GM12878 (cell line): ENCODE measurements around the gene GPR171. TPM values are rescaled to one million over a fixed set of nuclear protein-coding genes. Genes with fewer than 3 reads are reported as not detected.

Experiments
- ATF7 ChIP-seq: fragments of 450-650 bp; IDR thresholded peaks from 2 replicates; pipeline ENCODE4 v1.6.1; 2016; ENCODE audit warnings: low read depth, mild to moderate bottlenecking
- CBFB ChIP-seq: IDR thresholded peaks from 2 replicates; pipeline ENCODE4 v1.6.1; 2016; ENCODE audit warnings: antibody characterized with exemption, low read depth
- CREB1 ChIP-seq: IDR thresholded peaks from 2 replicates; pipeline ENCODE4 v1.6.1; 2012; ENCODE audit warnings: low read depth, mild to moderate bottlenecking, inconsistent platforms
- EP300 ChIP-seq, 2 experiments: fragments of 150-350 bp in 1 of 2; IDR thresholded peaks; 2 replicates each; pipeline ENCODE4 v1.6.1; 2011 to 2012; ENCODE audit warnings: low read depth in 2 of 2, low read length in 2 of 2, borderline replicate concordance in 1 of 2, improper control_type of control experiment in 1 of 2, inconsistent platforms in 1 of 2; ENCODE audit not compliant: control insufficient read depth in 1 of 2
- ESRRA ChIP-seq: IDR thresholded peaks from 2 replicates; pipeline ENCODE4 v1.6.1; 2012; ENCODE audit warnings: mild to moderate bottlenecking, low read length, improper control_type of control experiment
- FOXM1 ChIP-seq: IDR thresholded peaks from 2 replicates; pipeline ENCODE4 v1.6.1; 2012; ENCODE audit warnings: low read depth, mild to moderate bottlenecking, inconsistent platforms, low read length, moderate library complexity
- HDAC6 ChIP-seq: fragments of 200-600 bp; sonication (generic); IDR thresholded peaks from one replicate; pipeline ENCODE4 v1.8.0; 2017; ENCODE audit warnings: antibody characterized with exemption; ENCODE audit not compliant: unreplicated experiment
- IKZF1 ChIP-seq: fragments of 450-650 bp; conservative IDR thresholded peaks from 2 replicates; pipeline ENCODE4 v1.6.1; 2017; ENCODE audit warnings: antibody characterized with exemption, mild to moderate bottlenecking
- IKZF2 ChIP-seq, 2 experiments: fragments of 450-650 bp; IDR thresholded peaks; 2 replicates each; pipeline ENCODE4 v1.6.1; 2017; ENCODE audit warnings: mild to moderate bottlenecking in 2 of 2, moderate library complexity in 2 of 2
- MEF2A ChIP-seq: IDR thresholded peaks from 2 replicates; pipeline ENCODE4 v1.6.1; 2011; ENCODE audit warnings: low read depth, mild to moderate bottlenecking, low read length, moderate library complexity; ENCODE audit not compliant: insufficient read depth
- MYB ChIP-seq: fragments of 150-350 bp; IDR thresholded peaks from 2 replicates; pipeline ENCODE4 v1.6.1; 2014; ENCODE audit warnings: mild to moderate bottlenecking, low read depth, low read length, borderline replicate concordance
- NFYA ChIP-seq: IDR thresholded peaks from 2 replicates; pipeline ENCODE4 v1.6.1; 2011; ENCODE audit warnings: low read depth, mild to moderate bottlenecking, low read length, improper control_type of control experiment, borderline replicate concordance
- NFYB ChIP-seq: IDR thresholded peaks from 2 replicates; pipeline ENCODE4 v1.6.1; 2011; ENCODE audit warnings: low read depth, mild to moderate bottlenecking, low read length, improper control_type of control experiment, moderate library complexity; ENCODE audit not compliant: insufficient read depth
- PAX5 ChIP-seq: IDR thresholded peaks from 2 replicates; pipeline ENCODE4 v1.6.1; 2011; ENCODE audit warnings: low read depth, low read length, borderline replicate concordance
- RUNX3 ChIP-seq: IDR thresholded peaks from 2 replicates; pipeline ENCODE4 v1.6.1; 2012; ENCODE audit warnings: low read length, inconsistent platforms
- polyA plus RNA-seq, 11 experiments: library from polyadenylated mRNA; depleted of rRNA in 4 of 11; unstranded in 6 of 11; stranded (reverse) in 5 of 11; fragments of >200 nt; fragmentation: Nextera tagmentation in 4 of 11; fragmentation: Illumina TruSeq in 1 of 11; extraction: Ambion mirVana in 4 of 11; extraction: Trizol in 1 of 11; gene quantifications; 1 replicate in 1 of 11; 2 replicates in 10 of 11; pipeline versions ENCODE4 v1.2.1 to v1.2.3, GENCODE V29; 2011 to 2016; ENCODE audit warnings: inconsistent platforms in 2 of 11, missing spikeins in 2 of 11, low read depth in 1 of 11
- total RNA-seq, 4 experiments: library from RNA; depleted of rRNA in 3 of 4; stranded (reverse); fragments of >200 nt in 3 of 4; fragmentation: Illumina TruSeq in 1 of 4; extraction: Trizol in 1 of 4; gene quantifications; 2 replicates each; pipeline versions ENCODE4 v1.2.1 to v1.2.3, GENCODE V29; 2013 to 2021
- TF ChIP-seq, protein P1 (sequence below): fragments of 450-650 bp; IDR thresholded peaks from 2 replicates; pipeline ENCODE4 v1.6.1; 2017; ENCODE audit warnings: mild to moderate bottlenecking, low read depth, inconsistent platforms; ENCODE audit not compliant: poor library complexity, severe bottlenecking
- TF ChIP-seq, protein P2 (sequence below): fragments of 150-350 bp; IDR thresholded peaks from 2 replicates; pipeline ENCODE4 v1.6.1; 2014; ENCODE audit warnings: mild to moderate bottlenecking, low read depth, low read length

GPR171 gene
- total and polyA plus RNA-seq, 10 of the 15 experiments (the other 5 are each of a cell fraction or from before 2014, with no cell fraction given) = 0.05 to 0.07 TPM; not detected in 8

DNA sequence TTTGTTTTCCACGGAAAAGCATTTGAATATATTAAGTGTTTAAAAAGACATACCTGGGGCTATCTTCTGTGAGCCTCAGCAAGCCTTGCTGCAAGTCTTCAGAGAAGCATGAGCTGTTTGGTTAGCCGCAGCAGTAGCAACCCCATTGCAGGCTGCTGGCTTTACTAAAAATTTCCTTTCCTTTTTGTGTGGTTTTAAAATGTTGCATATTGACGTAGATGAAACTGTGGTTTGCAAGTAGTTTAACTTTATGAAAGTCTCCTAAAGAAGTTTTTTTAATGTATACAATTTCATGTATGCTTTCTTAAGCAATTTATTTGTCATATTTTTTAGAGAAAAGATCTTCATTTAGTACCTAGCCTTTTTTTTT is at the start of gene GPR171 (continued):
- TF ChIP-seq, protein P1, sequence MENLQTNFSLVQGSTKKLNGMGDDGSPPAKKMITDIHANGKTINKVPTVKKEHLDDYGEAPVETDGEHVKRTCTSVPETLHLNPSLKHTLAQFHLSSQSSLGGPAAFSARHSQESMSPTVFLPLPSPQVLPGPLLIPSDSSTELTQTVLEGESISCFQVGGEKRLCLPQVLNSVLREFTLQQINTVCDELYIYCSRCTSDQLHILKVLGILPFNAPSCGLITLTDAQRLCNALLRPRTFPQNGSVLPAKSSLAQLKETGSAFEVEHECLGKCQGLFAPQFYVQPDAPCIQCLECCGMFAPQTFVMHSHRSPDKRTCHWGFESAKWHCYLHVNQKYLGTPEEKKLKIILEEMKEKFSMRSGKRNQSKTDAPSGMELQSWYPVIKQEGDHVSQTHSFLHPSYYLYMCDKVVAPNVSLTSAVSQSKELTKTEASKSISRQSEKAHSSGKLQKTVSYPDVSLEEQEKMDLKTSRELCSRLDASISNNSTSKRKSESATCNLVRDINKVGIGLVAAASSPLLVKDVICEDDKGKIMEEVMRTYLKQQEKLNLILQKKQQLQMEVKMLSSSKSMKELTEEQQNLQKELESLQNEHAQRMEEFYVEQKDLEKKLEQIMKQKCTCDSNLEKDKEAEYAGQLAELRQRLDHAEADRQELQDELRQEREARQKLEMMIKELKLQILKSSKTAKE = peak; percentile 52
- TF ChIP-seq RUNX3 (peak; percentile 88), MYB (no peak), NFYB (no peak), PAX5 (0 out of 2 replicates have a peak, but pooled peaks have one; percentile 37), NFYA (no peak), CBFB (0 out of 2 replicates have a peak, but pooled peaks have one; percentile 27), HDAC6 (no peak), EP300 (IDR thresholded peaks at IDR 0.05; ENCODE audit: borderline replicate concordance in 1 of 2, control insufficient read depth in 1 of 2, low read depth in 2 of 2, low read length in 2 of 2) (peak; percentile 82 to 87), CREB1 (peak; percentile 32; the same call in 1 of the 2 replicates), MEF2A (0 out of 2 replicates have a peak, but pooled peaks have one; percentile 44), IKZF1 (no peak), ATF7 (peak; percentile 60), ESRRA (no peak), FOXM1 (no peak), IKZF2 (IDR thresholded peaks at IDR 0.05) (peak; percentile 42 to 78; a peak in 3 of 4 replicates)
- TF ChIP-seq, protein P2, sequence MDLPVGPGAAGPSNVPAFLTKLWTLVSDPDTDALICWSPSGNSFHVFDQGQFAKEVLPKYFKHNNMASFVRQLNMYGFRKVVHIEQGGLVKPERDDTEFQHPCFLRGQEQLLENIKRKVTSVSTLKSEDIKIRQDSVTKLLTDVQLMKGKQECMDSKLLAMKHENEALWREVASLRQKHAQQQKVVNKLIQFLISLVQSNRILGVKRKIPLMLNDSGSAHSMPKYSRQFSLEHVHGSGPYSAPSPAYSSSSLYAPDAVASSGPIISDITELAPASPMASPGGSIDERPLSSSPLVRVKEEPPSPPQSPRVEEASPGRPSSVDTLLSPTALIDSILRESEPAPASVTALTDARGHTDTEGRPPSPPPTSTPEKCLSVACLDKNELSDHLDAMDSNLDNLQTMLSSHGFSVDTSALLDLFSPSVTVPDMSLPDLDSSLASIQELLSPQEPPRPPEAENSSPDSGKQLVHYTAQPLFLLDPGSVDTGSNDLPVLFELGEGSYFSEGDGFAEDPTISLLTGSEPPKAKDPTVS = no peak
